Uterus (tissue), 4 donors: Measurements from ENCODE around the gene GPATCH3. TPM values are rescaled to one million over a fixed set of nuclear protein-coding genes. Genes with fewer than 3 reads are reported as not detected.

Experiments used
- DNase-seq, 2 donors: peaks; one replicate each; pipeline ENCODE4 v3.0.0-alpha.2; 2019 to 2020
- H3K27ac ChIP-seq, 2 donors: fragments of 200-600 bp; sonication (generic); 1 replicate in 1 of 2; 2 replicates in 1 of 2; pipeline ENCODE4 v1.5.1; 2016 to 2018
- H3K27me3 ChIP-seq, 2 donors: fragments of 200-600 bp; sonication (generic); one replicate each; pipeline ENCODE4 v1.5.1; 2018 to 2019; ENCODE audit warnings: control low read depth in 1 of 2
- H3K36me3 ChIP-seq, 2 donors: fragments of 200-600 bp; sonication (generic); one replicate each; pipeline ENCODE4 v1.5.1; 2019; ENCODE audit warnings: control low read depth in 1 of 2
- H3K4me1 ChIP-seq, 2 donors: fragments of 200-600 bp; sonication (generic); one replicate each; pipeline ENCODE4 v1.5.1; 2018 to 2019; ENCODE audit warnings: control low read depth in 1 of 2
- H3K4me3 ChIP-seq, 2 donors: fragments of 200-600 bp; sonication (generic); 1 replicate in 1 of 2; 2 replicates in 1 of 2; pipeline ENCODE4 v1.5.1; 2018 to 2019; ENCODE audit warnings: mild to moderate bottlenecking in 1 of 2
- H3K9me3 ChIP-seq, 2 donors: fragments of 200-600 bp; sonication (generic); one replicate each; pipeline ENCODE4 v1.5.1; 2019; ENCODE audit warnings: control low read depth in 1 of 2
- CTCF ChIP-seq, 4 experiments: fragments of 200-600 bp in 2 of 4; fragments of 450-650 bp in 2 of 4; sonication (generic) in 2 of 4; IDR thresholded peaks; one replicate each; pipeline ENCODE4 v1.5.1; 2016 to 2019; ENCODE audit warnings: antibody characterized with exemption in 4 of 4, mild to moderate bottlenecking in 2 of 4, moderate library complexity in 1 of 4
- POLR2A ChIP-seq, 2 donors: fragments of 450-650 bp; IDR thresholded peaks; one replicate each; pipeline ENCODE4 v1.6.1; 2016; ENCODE audit warnings: antibody characterized with exemption in 2 of 2, mild to moderate bottlenecking in 1 of 2, moderate library complexity in 1 of 2
- intact Hi-C: fragments of 100-400 bp; cut with DNase I; formaldehyde crosslinking; loops from one replicate; pipeline ENCODE4 v1.15.1; 2023; ENCODE audit warnings: low total_unique reads
- total RNA-seq, 4 donors: library from RNA; depleted of rRNA in 3 of 4; stranded (reverse); fragments of >200 nt in 3 of 4; gene quantifications; one replicate each; pipeline versions ENCODE4 v1.1.0 to v1.2.4, GENCODE V29; 2014 to 2023
- donor health status: DM: yes; HTN: yes; CAD: no.

Gene GPATCH3
- total RNA-seq, 4 donors from 2014 or later, result 1.3 to 15.9 (median 7.0) TPM

- intact Hi-C loops, result no loop called here
- Histone ChIP-seq H3K4me3 (no peak overlapping the region), H3K36me3 (no peaks in the 10 kb centered on the region), H3K4me1 (peaks cover 0 to 5% of the 10 kb centered on the region in 2 donors), H3K9me3 (no peaks in the 10 kb centered on the region), H3K27ac (no peak overlapping the region), H3K27me3 (no peaks in the 10 kb centered on the region)
- no peak for DNase-seq
- TF ChIP-seq POLR2A (IDR thresholded peaks at IDR 0.05) (no peak), CTCF (IDR thresholded peaks at IDR 0.05) (no peak)
Observed at GRCh38 chr1:26844424-26845196, 55.7 kb downstream of the GPATCH3 start.

Other genes with a start within 250 kb of the GPATCH3 start
- 100 to 1,000 TPM in 1 of 4 donors, 10 to 100 TPM in 3; 16.7 to 119 (median 41.2) TPM for gene ARID1A, start 204.5 kb downstream of the GPATCH3 start, total RNA-seq
- 10 to 100 TPM in 2 of 4 donors, 1 to 10 TPM in 2; 9.5 to 20.3 (median 12.4) TPM for gene PIGV, start 112.5 kb downstream of the GPATCH3 start, total RNA-seq
- 10 to 100 TPM in 2 of 4 donors, 1 to 10 TPM in 2; 1.2 to 19.8 (median 8.0) TPM for gene ZDHHC18, start 73.8 kb downstream of the GPATCH3 start, total RNA-seq
- under 1 TPM in 2 of 4 donors, not detected in 2; 0.55 to 0.83 TPM for gene SFN, start 37.3 kb downstream of the GPATCH3 start, total RNA-seq
- gene GPN2, start 10.2 kb downstream of the GPATCH3 start, total RNA-seq, result 10 to 100 TPM in 3 of 4 donors, 1 to 10 TPM in 1; 3.5 to 21.7 (median 11.4) TPM
- not detected for gene NR0B2, start 13.5 kb upstream of the GPATCH3 start, total RNA-seq
- gene NUDC, start 21.3 kb upstream of the GPATCH3 start, total RNA-seq, result 100 to 1,000 TPM in 1 of 4 donors, 10 to 100 TPM in 3; 20.6 to 133 (median 41.0) TPM
- 1 to 10 TPM in 1 of 4 donors, not detected in 3; 1.9 TPM for gene KDF1, start 60.0 kb upstream of the GPATCH3 start, total RNA-seq
- 10 to 100 TPM in 2 of 4 donors, 1 to 10 TPM in 2; 1.5 to 11.9 (median 7.2) TPM for gene TRNP1, start 93.2 kb upstream of the GPATCH3 start, total RNA-seq
- gene TENT5B, start 112.4 kb upstream of the GPATCH3 start, total RNA-seq, result 10 to 100 TPM in 2 of 4 donors, 1 to 10 TPM in 2; 3.2 to 30.0 (median 11.9) TPM